Head of caudate nucleus (tissue), 42 donors: ENCODE results near the gene MINDY4.

ENCODE experiments used
- DNase-seq, 42 donors: peaks; one replicate each; pipeline versions ENCODE4 v3.0.0 to v3.0.0-alpha.2; 2020 to 2021; ENCODE audit warnings: mixed read lengths in 7 of 42
- intact Hi-C: fragments of 100-400 bp; cut with DNase I; formaldehyde crosslinking; loops from one replicate; pipeline ENCODE4 v1.15.0; 2022

MINDY4 gene

GRCh38 chr7:30859940-30860496, 88.8 kb downstream of the MINDY4 start:
- no peak for DNase-seq
- intact Hi-C loops = no loop called here

GRCh38 chr7:30861612-30862011, 90.4 kb downstream of the MINDY4 start:
- no peak for DNase-seq
- intact Hi-C loops = no loop called here

- intact Hi-C loops = no loop called here
- DNase-seq = no peak
These were observed 91.9 kb downstream of the MINDY4 start for GRCh38 chr7:30862995-30863705.

- intact Hi-C loops = no loop called here
- no peak for DNase-seq
These were observed 92.5 kb downstream of the MINDY4 start for GRCh38 chr7:30863706-30864035.

GRCh38 chr7:30864101-30864500, 92.9 kb downstream of the MINDY4 start:
- intact Hi-C loops = no loop called here
- no peak for DNase-seq

- intact Hi-C loops = no loop called here
- no peak for DNase-seq
These were observed 93.9 kb downstream of the MINDY4 start for GRCh38 chr7:30865076-30865475.

- intact Hi-C loops = no loop called here
These were observed 94.6 kb downstream of the MINDY4 start for GRCh38 chr7:30865821-30866220.

GRCh38 chr7:30866939-30867338, 95.7 kb downstream of the MINDY4 start:
- intact Hi-C loops = no loop called here
- DNase-seq = no peak

More at GRCh38 chr7:30865821-30866220, 94.6 kb downstream of the MINDY4 start:
- no peak for DNase-seq

GRCh38 chr7:30867483-30867882, 96.3 kb downstream of the MINDY4 start:
- no peak for DNase-seq
- intact Hi-C loops = no loop called here

- peak in 1 of 42 donors; percentile 32 for DNase-seq
- intact Hi-C loops = no loop called here
These were observed 98.8 kb downstream of the MINDY4 start for GRCh38 chr7:30869794-30870611.

GRCh38 chr7:30870821-30871518, 99.8 kb downstream of the MINDY4 start:
- intact Hi-C loops = no loop called here
- DNase-seq = no peak

- intact Hi-C loops = no loop called here
- DNase-seq = no peak
These were observed 100.4 kb downstream of the MINDY4 start for GRCh38 chr7:30871655-30872054.

GRCh38 chr7:30873207-30873606, 102.0 kb downstream of the MINDY4 start:
- no peak for DNase-seq

GRCh38 chr7:30873656-30874055, 102.4 kb downstream of the MINDY4 start:
- no peak for DNase-seq
- intact Hi-C loops = no loop called here

More at GRCh38 chr7:30873207-30873606, 102.0 kb downstream of the MINDY4 start:
- intact Hi-C loops = no loop called here

GRCh38 chr7:30874656-30875302, 103.6 kb downstream of the MINDY4 start:
- intact Hi-C loops = no loop called here
- DNase-seq = no peak

GRCh38 chr7:30877015-30877769, 106.0 kb downstream of the MINDY4 start:
- DNase-seq = no peak
- intact Hi-C loops = no loop called here

GRCh38 chr7:30877993-30878392, 106.8 kb downstream of the MINDY4 start:
- intact Hi-C loops = no loop called here
- no peak for DNase-seq
